GM12878 (cell line): ENCODE measurements around the gene GPR21. TPM values are rescaled to one million over a fixed set of nuclear protein-coding genes. Genes with fewer than 3 reads are reported as not detected.

Experiments used
- ATAC-seq: fragments of 200-7000 bp; cut with Tn5 transposase; 3 replicates; pipeline ENCODE4 v1.9.1; 2020; ENCODE audit warnings: mild to moderate bottlenecking, moderate library complexity
- BruUV-seq: library from RNA; stranded (reverse); fragments of 400-500 nt; replicated peaks from 2 replicates; lab custom pipeline; 2021; lab: Mats Ljungman, UMichigan
- CTCF ChIA-PET: fragments of 300-600 bp; sonication (Branson Sonifier 250); formaldehyde crosslinking; extraction: SDS; loops from one replicate; lab custom pipeline; 2021; ENCODE audit warnings: inconsistent platforms; lab: Yijun Ruan, JAX
- POLR2A ChIA-PET: fragments of 350-600 bp; formaldehyde crosslinking; extraction: SDS; loops from one replicate; lab custom pipeline; 2021; ENCODE audit warnings: inconsistent platforms; lab: Charles Lee
- RAD21 ChIA-PET: fragments of 300-600 bp; sonication (Branson Sonifier 250); formaldehyde crosslinking; loops from one replicate; lab custom pipeline; 2023; ENCODE audit warnings: antibody characterized with exemption; ENCODE audit not compliant: unreplicated experiment; lab: Charles Lee
- SMC1A ChIA-PET: fragments of 300-600 bp; sonication (Branson Sonifier 250); formaldehyde crosslinking; loops from one replicate; lab custom pipeline; 2023; ENCODE audit not compliant: unreplicated experiment, uncharacterized antibody; lab: Charles Lee
- DNase-seq: peaks from one replicate; pipeline ENCODE4 v3.0.0-alpha.2; 2011; ENCODE audit warnings: low read depth, low spot score
- FAIRE-seq: peaks from 3 replicates; lab custom pipeline; 2011; peaks lifted over from hg19 to GRCh38; lab: Jason Lieb, UNC
- H2AFZ ChIP-seq: 2 replicates; pipeline ENCODE4 v1.6.0; 2011; ENCODE audit warnings: low read depth, low read length, control low read depth; ENCODE audit not compliant: control insufficient read depth
- H3K27ac ChIP-seq: 2 replicates; pipeline ENCODE4 v1.5.1; 2011; ENCODE audit warnings: control low read depth; ENCODE audit not compliant: control insufficient read depth, insufficient read depth
- H3K27me3 ChIP-seq, 2 experiments: replicated peaks in 1 of 2; 2 replicates each; pipeline versions ENCODE4 v1.6.0 to v1.6.1; 2011; ENCODE audit warnings: low read length in 1 of 2; ENCODE audit not compliant: control insufficient read depth in 2 of 2, insufficient read depth in 2 of 2
- H3K36me3 ChIP-seq, 2 experiments: 2 replicates each; pipeline ENCODE4 v1.5.1; 2011; ENCODE audit warnings: low read length in 1 of 2; ENCODE audit not compliant: control insufficient read depth in 2 of 2, insufficient read depth in 2 of 2
- H3K4me1 ChIP-seq: 2 replicates; pipeline ENCODE4 v1.6.1; 2011; ENCODE audit warnings: mild to moderate bottlenecking, low read length, moderate library complexity, mixed read lengths; ENCODE audit not compliant: control insufficient read depth, insufficient read depth
- H3K4me2 ChIP-seq: 2 replicates; pipeline ENCODE4 v1.6.0; 2011; ENCODE audit warnings: control low read depth; ENCODE audit not compliant: control insufficient read depth, insufficient read depth
- H3K4me3 ChIP-seq: fragments of 200-600 bp; sonication (generic); 2 replicates; pipeline ENCODE4 v1.5.1; 2016
- H3K79me2 ChIP-seq: 2 replicates; pipeline ENCODE4 v1.6.0; 2011; ENCODE audit warnings: low read length; ENCODE audit not compliant: control insufficient read depth, insufficient read depth
- H3K9ac ChIP-seq: 2 replicates; pipeline ENCODE4 v1.8.0; 2011; ENCODE audit warnings: low read length, control low read depth, mixed read lengths; ENCODE audit not compliant: control insufficient read depth, insufficient read depth
- H3K9me3 ChIP-seq: replicated peaks from 3 replicates; pipeline ENCODE4 v1.5.1; 2011; ENCODE audit warnings: mild to moderate bottlenecking, low read length; ENCODE audit not compliant: control insufficient read depth, insufficient read depth
- H4K20me1 ChIP-seq: 2 replicates; pipeline ENCODE4 v1.6.0; 2011; ENCODE audit not compliant: control insufficient read depth, insufficient read depth
- CHD2 ChIP-seq: IDR thresholded peaks from 2 replicates; pipeline ENCODE4 v1.6.1; 2011; ENCODE audit warnings: low read depth, low read length, improper control_type of control experiment, borderline replicate concordance
- FOXK2 ChIP-seq: fragments of 450-650 bp; IDR thresholded peaks from 2 replicates; pipeline ENCODE4 v1.6.1; 2017; ENCODE audit warnings: mild to moderate bottlenecking, moderate library complexity
- RCOR1 ChIP-seq: conservative IDR thresholded peaks from 2 replicates; pipeline ENCODE4 v1.6.1; 2012; ENCODE audit warnings: low read depth, low read length, improper control_type of control experiment
- SPI1 ChIP-seq: IDR thresholded peaks from 2 replicates; pipeline ENCODE4 v1.6.1; 2011; ENCODE audit warnings: low read depth, mild to moderate bottlenecking, low read length, moderate library complexity, borderline replicate concordance; ENCODE audit not compliant: insufficient read depth
- SREBF2 ChIP-seq: IDR thresholded peaks from 2 replicates; pipeline ENCODE4 v1.6.1; 2012; ENCODE audit warnings: mild to moderate bottlenecking, low read length
- STAT1 ChIP-seq: fragments of 450-650 bp; conservative IDR thresholded peaks from 2 replicates; pipeline ENCODE4 v1.6.1; 2014; ENCODE audit warnings: antibody characterized with exemption, mild to moderate bottlenecking
- WRNIP1 ChIP-seq: IDR thresholded peaks from 2 replicates; pipeline ENCODE4 v1.6.1; 2011; ENCODE audit warnings: low read depth, low read length, improper control_type of control experiment, borderline replicate concordance
- ZNF207 ChIP-seq: fragments of 450-650 bp; IDR thresholded peaks from 2 replicates; pipeline ENCODE4 v1.6.1; 2014; ENCODE audit warnings: antibody characterized with exemption, mild to moderate bottlenecking, borderline replicate concordance
- WGBS: methylation state at CpG from one replicate; pipeline ENCODE4 v1.1.6; 2016; ENCODE audit warnings: low lambda C conversion rate; ENCODE audit not compliant: insufficient replicate concordance, insufficient coverage; ENCODE audit errors: missing lambda C conversion rate; 5-methylcytosine and 5-hydroxymethylcytosine counted together
- in situ Hi-C: fragments of 300-500 bp; cut with MboI; formaldehyde crosslinking; loops from 9 replicates; pipeline ENCODE4 v1.14.3; 2018; ENCODE audit warnings: mixed read lengths
- intact Hi-C: fragments of 100-400 bp; cut with micrococcal nuclease; formaldehyde crosslinking; loops from one replicate; pipeline ENCODE4 v1.14.2; 2022; ENCODE audit not compliant: unreplicated experiment
- polyA plus RNA-seq, 11 experiments: library from polyadenylated mRNA; depleted of rRNA in 4 of 11; unstranded in 6 of 11; stranded (reverse) in 5 of 11; fragments of >200 nt; fragmentation: Nextera tagmentation in 4 of 11; fragmentation: Illumina TruSeq in 1 of 11; extraction: Ambion mirVana in 4 of 11; extraction: Trizol in 1 of 11; gene quantifications; 1 replicate in 1 of 11; 2 replicates in 10 of 11; pipeline versions ENCODE4 v1.2.1 to v1.2.3, GENCODE V29; 2011 to 2016; ENCODE audit warnings: inconsistent platforms in 2 of 11, missing spikeins in 2 of 11, low read depth in 1 of 11
- total RNA-seq, 4 experiments: library from RNA; depleted of rRNA in 3 of 4; stranded (reverse); fragments of >200 nt in 3 of 4; fragmentation: Illumina TruSeq in 1 of 4; extraction: Trizol in 1 of 4; gene quantifications; 2 replicates each; pipeline versions ENCODE4 v1.2.1 to v1.2.3, GENCODE V29; 2013 to 2021
- TF ChIP-seq, protein P1 (sequence below), 3 experiments: IDR thresholded peaks in 2 of 3; conservative IDR thresholded peaks in 1 of 3; 2 replicates each; pipeline ENCODE4 v1.5.1; 2011; ENCODE audit warnings: low read depth in 3 of 3, low read length in 3 of 3, mild to moderate bottlenecking in 3 of 3, control low read depth in 2 of 3, moderate library complexity in 2 of 3, inconsistent platforms in 1 of 3, mixed read lengths in 1 of 3; ENCODE audit not compliant: control insufficient read depth in 2 of 3, insufficient read depth in 1 of 3; ENCODE audit errors: extremely low read depth in 1 of 3
- TF ChIP-seq, protein P2 (sequence below): IDR thresholded peaks from 2 replicates; pipeline ENCODE4 v1.6.1; 2011; ENCODE audit warnings: low read depth, low read length, improper control_type of control experiment, borderline replicate concordance
- TF ChIP-seq, protein P3 (sequence below): fragments of 450-650 bp; IDR thresholded peaks from 2 replicates; pipeline ENCODE4 v1.6.1; 2017; ENCODE audit warnings: mild to moderate bottlenecking, moderate library complexity

The GPR21 gene
- total and polyA plus RNA-seq, 10 of the 15 experiments (the other 5 are each of a cell fraction or from before 2014, with no cell fraction given) = 0.09 to 1.9 (median 0.57) TPM; not detected in 4

DNA sequence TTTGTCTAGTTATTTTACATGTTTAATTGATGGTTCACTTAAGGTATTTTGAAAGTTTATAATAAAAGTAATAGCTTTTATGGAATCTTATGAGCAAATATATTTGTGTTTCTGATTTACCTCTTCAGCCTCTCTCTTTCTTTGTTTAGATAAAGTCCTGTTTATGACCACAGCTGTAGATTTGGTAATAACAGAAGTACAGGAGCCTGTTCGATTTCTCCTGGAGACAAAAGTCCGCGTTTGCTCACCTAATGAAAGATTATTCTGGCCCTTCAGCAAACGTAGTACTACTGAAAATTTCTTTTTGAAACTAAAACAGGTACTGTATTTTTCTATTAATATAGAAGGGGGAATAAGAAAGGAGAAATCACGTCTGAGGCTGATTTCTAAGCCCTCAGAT, 35.0 kb upstream of the GPR21 start:
- TF ChIP-seq STAT1 = no peak
- TF ChIP-seq SPI1 = no peak
- TF ChIP-seq, protein P1, sequence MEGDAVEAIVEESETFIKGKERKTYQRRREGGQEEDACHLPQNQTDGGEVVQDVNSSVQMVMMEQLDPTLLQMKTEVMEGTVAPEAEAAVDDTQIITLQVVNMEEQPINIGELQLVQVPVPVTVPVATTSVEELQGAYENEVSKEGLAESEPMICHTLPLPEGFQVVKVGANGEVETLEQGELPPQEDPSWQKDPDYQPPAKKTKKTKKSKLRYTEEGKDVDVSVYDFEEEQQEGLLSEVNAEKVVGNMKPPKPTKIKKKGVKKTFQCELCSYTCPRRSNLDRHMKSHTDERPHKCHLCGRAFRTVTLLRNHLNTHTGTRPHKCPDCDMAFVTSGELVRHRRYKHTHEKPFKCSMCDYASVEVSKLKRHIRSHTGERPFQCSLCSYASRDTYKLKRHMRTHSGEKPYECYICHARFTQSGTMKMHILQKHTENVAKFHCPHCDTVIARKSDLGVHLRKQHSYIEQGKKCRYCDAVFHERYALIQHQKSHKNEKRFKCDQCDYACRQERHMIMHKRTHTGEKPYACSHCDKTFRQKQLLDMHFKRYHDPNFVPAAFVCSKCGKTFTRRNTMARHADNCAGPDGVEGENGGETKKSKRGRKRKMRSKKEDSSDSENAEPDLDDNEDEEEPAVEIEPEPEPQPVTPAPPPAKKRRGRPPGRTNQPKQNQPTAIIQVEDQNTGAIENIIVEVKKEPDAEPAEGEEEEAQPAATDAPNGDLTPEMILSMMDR (IDR thresholded peaks at IDR 0.05 in 2 of 3, conservative IDR thresholded peaks at IDR 0.05 in 1 of 3; ENCODE audit: control insufficient read depth in 2 of 3, extremely low read depth in 1 of 3, insufficient read depth in 1 of 3, low read depth in 3 of 3, low read length in 3 of 3) = no peak
- no peak for TF ChIP-seq CHD2
- TF ChIP-seq, protein P2, sequence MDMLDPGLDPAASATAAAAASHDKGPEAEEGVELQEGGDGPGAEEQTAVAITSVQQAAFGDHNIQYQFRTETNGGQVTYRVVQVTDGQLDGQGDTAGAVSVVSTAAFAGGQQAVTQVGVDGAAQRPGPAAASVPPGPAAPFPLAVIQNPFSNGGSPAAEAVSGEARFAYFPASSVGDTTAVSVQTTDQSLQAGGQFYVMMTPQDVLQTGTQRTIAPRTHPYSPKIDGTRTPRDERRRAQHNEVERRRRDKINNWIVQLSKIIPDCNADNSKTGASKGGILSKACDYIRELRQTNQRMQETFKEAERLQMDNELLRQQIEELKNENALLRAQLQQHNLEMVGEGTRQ = no peak
- no peak for TF ChIP-seq RCOR1
- TF ChIP-seq FOXK2 = no peak
- no peak for TF ChIP-seq ZNF207
- no peak for TF ChIP-seq SREBF2
- TF ChIP-seq, protein P3, sequence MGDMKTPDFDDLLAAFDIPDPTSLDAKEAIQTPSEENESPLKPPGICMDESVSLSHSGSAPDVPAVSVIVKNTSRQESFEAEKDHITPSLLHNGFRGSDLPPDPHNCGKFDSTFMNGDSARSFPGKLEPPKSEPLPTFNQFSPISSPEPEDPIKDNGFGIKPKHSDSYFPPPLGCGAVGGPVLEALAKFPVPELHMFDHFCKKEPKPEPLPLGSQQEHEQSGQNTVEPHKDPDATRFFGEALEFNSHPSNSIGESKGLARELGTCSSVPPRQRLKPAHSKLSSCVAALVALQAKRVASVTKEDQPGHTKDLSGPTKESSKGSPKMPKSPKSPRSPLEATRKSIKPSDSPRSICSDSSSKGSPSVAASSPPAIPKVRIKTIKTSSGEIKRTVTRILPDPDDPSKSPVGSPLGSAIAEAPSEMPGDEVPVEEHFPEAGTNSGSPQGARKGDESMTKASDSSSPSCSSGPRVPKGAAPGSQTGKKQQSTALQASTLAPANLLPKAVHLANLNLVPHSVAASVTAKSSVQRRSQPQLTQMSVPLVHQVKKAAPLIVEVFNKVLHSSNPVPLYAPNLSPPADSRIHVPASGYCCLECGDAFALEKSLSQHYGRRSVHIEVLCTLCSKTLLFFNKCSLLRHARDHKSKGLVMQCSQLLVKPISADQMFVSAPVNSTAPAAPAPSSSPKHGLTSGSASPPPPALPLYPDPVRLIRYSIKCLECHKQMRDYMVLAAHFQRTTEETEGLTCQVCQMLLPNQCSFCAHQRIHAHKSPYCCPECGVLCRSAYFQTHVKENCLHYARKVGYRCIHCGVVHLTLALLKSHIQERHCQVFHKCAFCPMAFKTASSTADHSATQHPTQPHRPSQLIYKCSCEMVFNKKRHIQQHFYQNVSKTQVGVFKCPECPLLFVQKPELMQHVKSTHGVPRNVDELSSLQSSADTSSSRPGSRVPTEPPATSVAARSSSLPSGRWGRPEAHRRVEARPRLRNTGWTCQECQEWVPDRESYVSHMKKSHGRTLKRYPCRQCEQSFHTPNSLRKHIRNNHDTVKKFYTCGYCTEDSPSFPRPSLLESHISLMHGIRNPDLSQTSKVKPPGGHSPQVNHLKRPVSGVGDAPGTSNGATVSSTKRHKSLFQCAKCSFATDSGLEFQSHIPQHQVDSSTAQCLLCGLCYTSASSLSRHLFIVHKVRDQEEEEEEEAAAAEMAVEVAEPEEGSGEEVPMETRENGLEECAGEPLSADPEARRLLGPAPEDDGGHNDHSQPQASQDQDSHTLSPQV = no peak
- TF ChIP-seq WRNIP1 = no peak
- TF ChIP-seq, all 136 proteins: peak for 0

More for the DNA sequence above, 35.0 kb upstream of the GPR21 start:
- H3K79me2 ChIP-seq = no peaks in the 10 kb centered on the region
- peaks cover 0 to 7% of the 10 kb centered on the region in 2 experiments; a peak in 3 of 4 replicates for H3K36me3 ChIP-seq
- H3K9me3 ChIP-seq = no peaks in the 10 kb centered on the region
- ATAC-seq = no peak
- H3K4me3 ChIP-seq = no peak overlapping the region
- H4K20me1 ChIP-seq = no peaks in the 10 kb centered on the region
- no peak overlapping the region for H3K4me2 ChIP-seq
- H3K4me1 ChIP-seq = no peaks in the 10 kb centered on the region
- no peak for FAIRE-seq
- BruUV-seq = no TSS peak
- in situ Hi-C loops (no loop called here), intact Hi-C loops (loop anchor here (10.0 kb wide), 2 partner anchors 356 to 534 kb away; partner anchors contain the start of gene CRB2)
- H2AFZ ChIP-seq = no peak overlapping the region
- no peak for DNase-seq
- ChIA-PET POLR2A (no interaction called here), CTCF (interaction anchor here (1.1 to 1.3 kb wide), 2 partner anchors 9 to 351 kb away, joined by 3 to 5 read pairs; no protein-coding TSS in a partner anchor), RAD21 (no interaction called here), SMC1A (no interaction called here)
- H3K27me3 ChIP-seq = no peaks in the 10 kb centered on the region
- no peak overlapping the region for H3K9ac ChIP-seq
- H3K27ac ChIP-seq = no peak overlapping the region
- WGBS = 89% methylated on average over 5 of the region's 5 CpGs
